Measurements from ENCODE around the gene FAM163B. TPM values are rescaled to one million over a fixed set of nuclear protein-coding genes. Genes with fewer than 3 reads are reported as not detected.

The FAM163B gene
- total and polyA plus RNA-seq, 8 donors: 0.23 to 2.7 (median 1.7) TPM; not detected in 1

DNA sequence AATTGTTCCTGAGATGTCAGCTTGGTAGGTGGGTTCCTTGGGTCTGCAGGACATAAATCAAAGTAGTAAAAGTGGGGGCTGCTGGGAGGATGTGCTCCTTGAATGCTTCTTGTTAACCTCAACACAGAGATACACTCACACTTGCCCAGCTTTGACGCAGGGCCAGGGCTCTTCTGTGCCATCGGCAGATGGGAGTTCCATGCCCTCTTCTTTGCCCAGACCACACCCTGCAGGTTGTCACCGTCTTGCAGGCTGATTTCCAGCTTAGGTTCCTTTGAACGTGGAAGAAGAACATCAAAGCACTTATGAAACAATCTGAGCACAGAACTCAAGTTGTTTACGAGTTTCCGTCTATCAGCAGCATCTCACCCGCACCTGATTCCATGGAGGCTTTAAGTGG is 38.0 kb upstream of the FAM163B start:
- intact Hi-C loops (cut with DNase I): no loop called here
- ATAC-seq (no peak), DNase-seq (peak in 1 of 4 donors; percentile 17)
- H3K36me3 ChIP-seq: no peaks in the 10 kb centered on the region
- no peaks in the 10 kb centered on the region for H3K9me3 ChIP-seq
- H3K4me1 ChIP-seq: no peaks in the 10 kb centered on the region
- TF ChIP-seq, protein P1, sequence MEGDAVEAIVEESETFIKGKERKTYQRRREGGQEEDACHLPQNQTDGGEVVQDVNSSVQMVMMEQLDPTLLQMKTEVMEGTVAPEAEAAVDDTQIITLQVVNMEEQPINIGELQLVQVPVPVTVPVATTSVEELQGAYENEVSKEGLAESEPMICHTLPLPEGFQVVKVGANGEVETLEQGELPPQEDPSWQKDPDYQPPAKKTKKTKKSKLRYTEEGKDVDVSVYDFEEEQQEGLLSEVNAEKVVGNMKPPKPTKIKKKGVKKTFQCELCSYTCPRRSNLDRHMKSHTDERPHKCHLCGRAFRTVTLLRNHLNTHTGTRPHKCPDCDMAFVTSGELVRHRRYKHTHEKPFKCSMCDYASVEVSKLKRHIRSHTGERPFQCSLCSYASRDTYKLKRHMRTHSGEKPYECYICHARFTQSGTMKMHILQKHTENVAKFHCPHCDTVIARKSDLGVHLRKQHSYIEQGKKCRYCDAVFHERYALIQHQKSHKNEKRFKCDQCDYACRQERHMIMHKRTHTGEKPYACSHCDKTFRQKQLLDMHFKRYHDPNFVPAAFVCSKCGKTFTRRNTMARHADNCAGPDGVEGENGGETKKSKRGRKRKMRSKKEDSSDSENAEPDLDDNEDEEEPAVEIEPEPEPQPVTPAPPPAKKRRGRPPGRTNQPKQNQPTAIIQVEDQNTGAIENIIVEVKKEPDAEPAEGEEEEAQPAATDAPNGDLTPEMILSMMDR (IDR thresholded peaks at IDR 0.05): no peak
- H3K27me3 ChIP-seq: peaks cover 0 to 25% of the 10 kb centered on the region in 2 donors
- no peak overlapping the region for H3K4me3 ChIP-seq
- no peak overlapping the region for H3K27ac ChIP-seq

DNA sequence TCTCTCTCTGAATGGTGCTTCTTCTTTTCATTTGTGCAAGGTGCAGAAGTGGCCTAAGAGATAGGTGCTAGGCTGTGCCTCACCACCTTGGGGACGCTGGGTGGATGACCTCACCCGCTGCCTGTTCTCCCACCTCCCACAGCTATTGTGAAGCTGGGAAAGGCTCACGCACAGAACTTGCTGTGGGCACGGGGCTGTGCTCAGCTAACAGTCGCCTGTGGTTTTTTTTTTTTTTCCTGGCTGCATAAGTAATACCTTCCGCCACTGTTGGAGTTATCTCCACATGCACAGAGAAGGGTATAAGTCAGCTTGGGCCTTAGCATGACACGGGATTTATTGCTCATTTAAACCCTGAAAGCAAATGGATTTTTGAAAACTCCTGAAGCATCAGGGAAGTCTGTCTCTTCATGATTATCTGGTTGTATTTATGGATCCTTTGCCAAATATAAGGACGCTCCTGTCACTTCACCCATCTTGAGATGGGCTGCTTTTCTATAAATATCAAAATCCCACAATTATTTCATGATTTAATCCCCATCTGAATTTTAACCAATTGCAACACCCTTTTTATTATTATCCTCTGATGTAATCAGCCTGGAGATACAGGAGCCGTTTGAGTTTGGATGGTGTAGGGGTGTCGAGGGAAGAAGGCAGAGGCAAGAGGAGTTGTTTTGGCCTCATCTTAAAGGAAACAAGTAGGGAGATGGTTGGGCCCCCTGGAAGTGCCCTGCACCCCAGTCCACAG is 36.0 kb upstream of the FAM163B start:
- intact Hi-C loops (cut with DNase I): no loop called here
- TF ChIP-seq, protein P1 (IDR thresholded peaks at IDR 0.05): no peak
- H3K36me3 ChIP-seq: no peaks in the 10 kb centered on the region
- H3K27me3 ChIP-seq: peaks cover 0 to 11% of the 10 kb centered on the region in 2 donors
- no peaks in the 10 kb centered on the region for H3K9me3 ChIP-seq
- H3K4me1 ChIP-seq: no peaks in the 10 kb centered on the region
- H3K27ac ChIP-seq: no peak overlapping the region
- no peak overlapping the region for H3K4me3 ChIP-seq
- no peak for ATAC-seq
- DNase-seq: peak in 1 of 4 donors; percentile 25

DNA sequence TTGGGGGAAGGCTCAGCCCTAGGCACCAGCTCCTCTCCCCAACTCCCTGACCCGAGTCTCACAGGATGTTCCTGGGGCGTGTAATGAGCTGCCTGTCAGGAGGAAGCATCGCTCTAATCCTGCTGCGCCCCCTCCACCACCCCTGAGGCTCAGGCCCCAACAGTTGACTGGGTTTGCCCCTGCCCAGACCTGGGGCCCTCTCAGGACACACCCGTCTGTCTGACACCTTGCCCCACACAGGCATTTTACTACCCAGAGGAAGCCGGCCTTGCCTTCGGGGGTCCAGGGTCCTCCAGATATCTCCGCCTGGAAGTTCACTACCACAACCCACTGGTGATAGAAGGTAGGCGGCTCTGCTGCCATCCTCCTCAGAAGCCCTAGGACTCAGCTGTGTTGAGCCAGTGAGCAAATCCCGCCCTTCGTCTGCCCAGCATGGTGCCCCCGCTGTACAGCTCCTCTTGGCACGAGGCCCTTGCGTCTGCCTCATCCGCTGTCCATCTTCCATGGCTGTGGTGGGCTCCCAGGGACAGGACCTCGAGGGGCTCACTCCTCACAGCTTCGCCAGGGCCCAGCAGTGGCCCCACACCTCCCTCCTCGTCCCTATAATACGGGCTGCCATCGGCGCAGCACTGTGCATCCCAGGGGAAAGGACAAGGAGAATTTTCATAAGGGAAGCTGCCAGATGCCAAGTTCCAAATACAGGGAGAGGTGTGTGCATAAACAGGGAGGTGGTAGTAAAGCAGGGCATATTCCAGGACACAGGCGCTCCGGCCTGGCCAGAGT is 35.0 kb upstream of the FAM163B start:
- H3K27me3 ChIP-seq: peaks cover 0 to 1% of the 10 kb centered on the region in 2 donors
- DNase-seq (peak in 1 of 4 donors; percentile 61), ATAC-seq (no peak)
- intact Hi-C loops (cut with DNase I): no loop called here
- H3K4me1 ChIP-seq: no peaks in the 10 kb centered on the region
- H3K27ac ChIP-seq: no peak overlapping the region
- no peak overlapping the region for H3K4me3 ChIP-seq
- H3K36me3 ChIP-seq: no peaks in the 10 kb centered on the region
- H3K9me3 ChIP-seq: no peaks in the 10 kb centered on the region
- TF ChIP-seq, protein P1 (IDR thresholded peaks at IDR 0.05): no peak

DNA sequence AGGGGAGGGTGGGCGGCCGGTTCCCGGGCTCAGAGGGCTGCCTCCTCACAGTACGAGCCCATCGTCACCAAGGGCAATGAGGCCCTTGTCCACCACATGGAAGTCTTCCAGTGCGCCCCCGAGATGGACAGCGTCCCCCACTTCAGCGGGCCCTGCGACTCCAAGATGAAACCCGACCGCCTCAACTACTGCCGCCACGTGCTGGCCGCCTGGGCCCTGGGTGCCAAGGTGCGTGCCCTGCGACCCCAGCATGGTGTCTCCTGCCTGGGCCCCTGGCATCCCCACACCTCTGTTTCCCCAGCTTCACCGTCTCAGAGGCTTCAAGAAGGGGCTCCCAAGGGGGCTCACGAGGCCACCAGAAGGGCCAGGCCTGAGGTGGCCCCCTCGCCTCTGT is 34.2 kb upstream of the FAM163B start:
- no peaks in the 10 kb centered on the region for H3K4me1 ChIP-seq
- ATAC-seq: no peak
- H3K36me3 ChIP-seq: no peaks in the 10 kb centered on the region
- no peaks in the 10 kb centered on the region for H3K27me3 ChIP-seq
- DNase-seq: peak in 1 of 4 donors; percentile 63
- no peak overlapping the region for H3K4me3 ChIP-seq
- H3K27ac ChIP-seq: no peak overlapping the region
- intact Hi-C loops (cut with DNase I): no loop called here
- TF ChIP-seq, protein P1 (IDR thresholded peaks at IDR 0.05): no peak
- H3K9me3 ChIP-seq: no peaks in the 10 kb centered on the region

DNA sequence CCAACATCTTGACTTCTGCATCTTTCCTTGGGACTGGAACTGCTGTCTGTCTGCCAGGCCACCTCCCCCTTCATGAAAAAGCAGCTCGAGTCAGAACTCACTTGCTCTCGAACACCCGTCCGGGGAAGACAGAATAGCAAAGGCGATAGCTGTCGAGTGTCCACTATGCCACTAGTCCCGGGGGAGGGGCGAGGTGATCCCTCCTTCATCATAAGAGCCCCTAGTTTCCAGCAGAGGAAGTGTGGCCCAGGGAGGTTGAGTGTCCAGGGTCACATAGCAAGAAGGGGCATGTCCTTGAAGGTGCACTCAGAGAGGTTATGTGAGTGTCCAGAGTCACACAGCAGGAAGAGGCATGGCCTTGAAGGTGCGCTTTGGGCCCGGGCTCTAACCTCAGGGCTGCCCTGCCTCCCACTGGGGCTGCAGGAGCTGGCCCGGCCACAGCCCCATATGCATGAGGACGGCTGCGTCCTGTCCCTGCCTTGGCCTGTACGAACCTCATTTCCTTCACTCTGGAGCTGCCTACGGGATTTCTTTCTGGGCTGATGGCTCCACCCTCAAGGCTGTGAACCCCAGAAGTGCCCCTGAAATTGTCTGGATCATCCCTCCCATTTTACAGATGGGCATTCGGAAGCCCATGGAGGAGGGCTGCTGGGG is 33.6 kb upstream of the FAM163B start:
- TF ChIP-seq, protein P1 (IDR thresholded peaks at IDR 0.05): no peak
- Histone ChIP-seq H3K36me3 (no peaks in the 10 kb centered on the region), H3K4me3 (no peak overlapping the region), H3K27ac (no peak overlapping the region), H3K9me3 (no peaks in the 10 kb centered on the region), H3K27me3 (no peaks in the 10 kb centered on the region), H3K4me1 (no peaks in the 10 kb centered on the region)
- no peak for ATAC-seq
- intact Hi-C loops (cut with DNase I): no loop called here
- peak in 1 of 4 donors; percentile 42 for DNase-seq

All from left lung (tissue), 10 donors.